ENCODE results near the gene IL16.

DNA sequence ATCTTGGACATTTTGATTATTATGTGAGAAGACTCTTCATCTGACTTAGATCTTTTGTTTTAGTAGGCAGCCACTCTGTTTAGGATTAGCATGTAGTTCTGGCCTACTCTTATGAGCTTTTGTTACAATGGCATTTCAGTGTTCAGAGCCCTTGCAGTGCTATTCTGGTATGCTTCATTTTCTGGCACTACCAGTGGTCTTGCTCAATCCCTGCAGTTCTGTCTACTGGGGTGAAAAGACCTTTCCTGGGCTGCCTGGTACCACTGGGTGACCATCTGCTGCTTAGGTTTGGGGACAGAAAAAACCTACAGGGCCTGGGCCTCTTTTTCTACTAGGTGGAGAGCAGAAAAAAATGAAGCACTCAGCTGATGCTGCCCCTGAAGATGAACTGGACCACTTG is 42.5 kb downstream of the IL16 start:
- TF ChIP-seq POLR2AphosphoS5 (IDR thresholded peaks at IDR 0.05; ENCODE audit: borderline replicate concordance, low read depth, low read length), result no peak
- no peak for TF ChIP-seq EZH2 (IDR thresholded peaks at IDR 0.05)
- no peak for TF ChIP-seq FOXP2 (optimal IDR thresholded peaks at IDR 0.05; ENCODE audit: control extremely low read depth, extremely low read length, insufficient read depth)

Measured in SK-N-MC (cell line).